Suprapubic skin (tissue), 4 donors: ENCODE results near the gene LCAT.

Experiments
- POLR2A ChIP-seq, 2 donors: fragments of 450-650 bp; IDR thresholded peaks; one replicate each; pipeline ENCODE4 v1.6.1; 2017; ENCODE audit warnings: antibody characterized with exemption in 2 of 2, mild to moderate bottlenecking in 2 of 2, moderate library complexity in 2 of 2
- POLR2AphosphoS5 ChIP-seq, 3 donors: sonication (generic); formaldehyde crosslinking; IDR thresholded peaks; one replicate each; pipeline ENCODE4 v1.6.1; 2017; ENCODE audit warnings: antibody characterized with exemption in 3 of 3
- TF ChIP-seq, protein P1 (sequence below), 2 donors: fragments of 200-600 bp in 1 of 2; fragments of 450-650 bp in 1 of 2; sonication (generic) in 1 of 2; IDR thresholded peaks; one replicate each; pipeline ENCODE4 v1.5.1; 2016 to 2019; ENCODE audit warnings: antibody characterized with exemption in 2 of 2, mild to moderate bottlenecking in 1 of 2, moderate library complexity in 1 of 2

DNA sequence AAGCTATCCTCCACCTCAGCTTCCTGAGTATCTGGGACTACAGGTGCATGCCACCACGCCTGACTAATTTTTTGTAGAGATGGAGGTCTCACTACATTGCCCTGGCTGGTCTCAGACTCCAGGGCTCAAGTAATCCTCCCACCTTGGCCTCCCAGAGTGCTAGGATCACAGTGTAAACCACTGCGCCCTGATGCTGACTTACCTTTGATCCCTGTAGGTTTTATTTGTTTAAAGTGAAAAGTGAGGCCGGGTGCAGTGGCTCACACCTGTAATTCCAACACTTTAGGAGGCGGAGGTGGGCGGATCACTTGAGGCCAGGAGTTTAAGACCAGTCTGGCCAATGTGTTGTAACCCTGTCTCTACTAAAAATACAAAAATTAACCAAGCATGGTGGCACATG, 42.2 kb downstream of the LCAT start:
- TF ChIP-seq POLR2AphosphoS5 (IDR thresholded peaks at IDR 0.05) (no peak), POLR2A (IDR thresholded peaks at IDR 0.05) (no peak)
- TF ChIP-seq, protein P1, sequence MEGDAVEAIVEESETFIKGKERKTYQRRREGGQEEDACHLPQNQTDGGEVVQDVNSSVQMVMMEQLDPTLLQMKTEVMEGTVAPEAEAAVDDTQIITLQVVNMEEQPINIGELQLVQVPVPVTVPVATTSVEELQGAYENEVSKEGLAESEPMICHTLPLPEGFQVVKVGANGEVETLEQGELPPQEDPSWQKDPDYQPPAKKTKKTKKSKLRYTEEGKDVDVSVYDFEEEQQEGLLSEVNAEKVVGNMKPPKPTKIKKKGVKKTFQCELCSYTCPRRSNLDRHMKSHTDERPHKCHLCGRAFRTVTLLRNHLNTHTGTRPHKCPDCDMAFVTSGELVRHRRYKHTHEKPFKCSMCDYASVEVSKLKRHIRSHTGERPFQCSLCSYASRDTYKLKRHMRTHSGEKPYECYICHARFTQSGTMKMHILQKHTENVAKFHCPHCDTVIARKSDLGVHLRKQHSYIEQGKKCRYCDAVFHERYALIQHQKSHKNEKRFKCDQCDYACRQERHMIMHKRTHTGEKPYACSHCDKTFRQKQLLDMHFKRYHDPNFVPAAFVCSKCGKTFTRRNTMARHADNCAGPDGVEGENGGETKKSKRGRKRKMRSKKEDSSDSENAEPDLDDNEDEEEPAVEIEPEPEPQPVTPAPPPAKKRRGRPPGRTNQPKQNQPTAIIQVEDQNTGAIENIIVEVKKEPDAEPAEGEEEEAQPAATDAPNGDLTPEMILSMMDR (IDR thresholded peaks at IDR 0.05) = no peak
